H1 (cell line): Measurements from ENCODE around the gene MAP4K5. TPM values are rescaled to one million over a fixed set of nuclear protein-coding genes. Genes with fewer than 3 reads are reported as not detected.

ENCODE experiments used
- polyA plus RNA-seq, 7 experiments: library from polyadenylated mRNA; depleted of rRNA in 3 of 7; stranded (reverse) in 5 of 7; unstranded in 2 of 7; fragments of >200 nt in 5 of 7; fragments of 200-250 nt in 2 of 7; gene quantifications; 1 replicate in 5 of 7; 2 replicates in 1 of 7; 4 replicates in 1 of 7; pipeline versions ENCODE4 v1.2.1 to v1.2.3, GENCODE V29; 2011 to 2013; ENCODE audit warnings: missing spikeins in 2 of 7, mixed read lengths in 2 of 7
- total RNA-seq: library from RNA; stranded (reverse); fragmentation: NEBNext Ultra II Directional; extraction: Animal tissue kit (Norgen Biotek cat#: 25700); gene quantifications from 2 replicates; pipeline ENCODE4 v1.2.1, GENCODE V29; 2021
- TF ChIP-seq, protein P1 (sequence below): fragments of 300-600 bp; sonication (generic); IDR thresholded peaks from 2 replicates; pipeline ENCODE4 v1.7.1; 2012; ENCODE audit warnings: low read length, moderate library complexity, mild to moderate bottlenecking, inconsistent platforms; ENCODE audit not compliant: insufficient replicate concordance

MAP4K5 gene
- total and polyA plus RNA-seq, 2 of the 8 experiments (the other 6 are each of a cell fraction or from before 2014, with no cell fraction given) = 7.6 to 34.5 TPM

DNA sequence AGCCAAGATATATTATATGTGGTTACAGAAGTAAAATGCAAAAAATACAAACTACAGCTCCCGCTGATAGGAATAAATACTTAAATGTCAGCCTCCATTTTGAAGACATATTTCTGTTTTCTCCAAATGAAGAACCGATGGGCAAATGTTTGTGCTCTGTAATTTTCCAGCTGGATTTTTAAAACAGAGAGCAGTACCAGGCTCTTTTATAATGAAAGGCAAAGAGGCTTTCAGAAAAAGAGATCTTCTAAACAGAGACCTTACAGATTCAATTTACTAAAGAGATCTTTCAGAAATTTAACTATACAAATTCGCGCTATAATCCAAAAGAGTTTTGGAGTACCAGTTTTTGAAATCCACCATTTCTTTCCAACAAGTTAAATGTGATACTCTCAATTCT is 19.9 kb downstream of the MAP4K5 start (continued):
- TF ChIP-seq, protein P1, sequence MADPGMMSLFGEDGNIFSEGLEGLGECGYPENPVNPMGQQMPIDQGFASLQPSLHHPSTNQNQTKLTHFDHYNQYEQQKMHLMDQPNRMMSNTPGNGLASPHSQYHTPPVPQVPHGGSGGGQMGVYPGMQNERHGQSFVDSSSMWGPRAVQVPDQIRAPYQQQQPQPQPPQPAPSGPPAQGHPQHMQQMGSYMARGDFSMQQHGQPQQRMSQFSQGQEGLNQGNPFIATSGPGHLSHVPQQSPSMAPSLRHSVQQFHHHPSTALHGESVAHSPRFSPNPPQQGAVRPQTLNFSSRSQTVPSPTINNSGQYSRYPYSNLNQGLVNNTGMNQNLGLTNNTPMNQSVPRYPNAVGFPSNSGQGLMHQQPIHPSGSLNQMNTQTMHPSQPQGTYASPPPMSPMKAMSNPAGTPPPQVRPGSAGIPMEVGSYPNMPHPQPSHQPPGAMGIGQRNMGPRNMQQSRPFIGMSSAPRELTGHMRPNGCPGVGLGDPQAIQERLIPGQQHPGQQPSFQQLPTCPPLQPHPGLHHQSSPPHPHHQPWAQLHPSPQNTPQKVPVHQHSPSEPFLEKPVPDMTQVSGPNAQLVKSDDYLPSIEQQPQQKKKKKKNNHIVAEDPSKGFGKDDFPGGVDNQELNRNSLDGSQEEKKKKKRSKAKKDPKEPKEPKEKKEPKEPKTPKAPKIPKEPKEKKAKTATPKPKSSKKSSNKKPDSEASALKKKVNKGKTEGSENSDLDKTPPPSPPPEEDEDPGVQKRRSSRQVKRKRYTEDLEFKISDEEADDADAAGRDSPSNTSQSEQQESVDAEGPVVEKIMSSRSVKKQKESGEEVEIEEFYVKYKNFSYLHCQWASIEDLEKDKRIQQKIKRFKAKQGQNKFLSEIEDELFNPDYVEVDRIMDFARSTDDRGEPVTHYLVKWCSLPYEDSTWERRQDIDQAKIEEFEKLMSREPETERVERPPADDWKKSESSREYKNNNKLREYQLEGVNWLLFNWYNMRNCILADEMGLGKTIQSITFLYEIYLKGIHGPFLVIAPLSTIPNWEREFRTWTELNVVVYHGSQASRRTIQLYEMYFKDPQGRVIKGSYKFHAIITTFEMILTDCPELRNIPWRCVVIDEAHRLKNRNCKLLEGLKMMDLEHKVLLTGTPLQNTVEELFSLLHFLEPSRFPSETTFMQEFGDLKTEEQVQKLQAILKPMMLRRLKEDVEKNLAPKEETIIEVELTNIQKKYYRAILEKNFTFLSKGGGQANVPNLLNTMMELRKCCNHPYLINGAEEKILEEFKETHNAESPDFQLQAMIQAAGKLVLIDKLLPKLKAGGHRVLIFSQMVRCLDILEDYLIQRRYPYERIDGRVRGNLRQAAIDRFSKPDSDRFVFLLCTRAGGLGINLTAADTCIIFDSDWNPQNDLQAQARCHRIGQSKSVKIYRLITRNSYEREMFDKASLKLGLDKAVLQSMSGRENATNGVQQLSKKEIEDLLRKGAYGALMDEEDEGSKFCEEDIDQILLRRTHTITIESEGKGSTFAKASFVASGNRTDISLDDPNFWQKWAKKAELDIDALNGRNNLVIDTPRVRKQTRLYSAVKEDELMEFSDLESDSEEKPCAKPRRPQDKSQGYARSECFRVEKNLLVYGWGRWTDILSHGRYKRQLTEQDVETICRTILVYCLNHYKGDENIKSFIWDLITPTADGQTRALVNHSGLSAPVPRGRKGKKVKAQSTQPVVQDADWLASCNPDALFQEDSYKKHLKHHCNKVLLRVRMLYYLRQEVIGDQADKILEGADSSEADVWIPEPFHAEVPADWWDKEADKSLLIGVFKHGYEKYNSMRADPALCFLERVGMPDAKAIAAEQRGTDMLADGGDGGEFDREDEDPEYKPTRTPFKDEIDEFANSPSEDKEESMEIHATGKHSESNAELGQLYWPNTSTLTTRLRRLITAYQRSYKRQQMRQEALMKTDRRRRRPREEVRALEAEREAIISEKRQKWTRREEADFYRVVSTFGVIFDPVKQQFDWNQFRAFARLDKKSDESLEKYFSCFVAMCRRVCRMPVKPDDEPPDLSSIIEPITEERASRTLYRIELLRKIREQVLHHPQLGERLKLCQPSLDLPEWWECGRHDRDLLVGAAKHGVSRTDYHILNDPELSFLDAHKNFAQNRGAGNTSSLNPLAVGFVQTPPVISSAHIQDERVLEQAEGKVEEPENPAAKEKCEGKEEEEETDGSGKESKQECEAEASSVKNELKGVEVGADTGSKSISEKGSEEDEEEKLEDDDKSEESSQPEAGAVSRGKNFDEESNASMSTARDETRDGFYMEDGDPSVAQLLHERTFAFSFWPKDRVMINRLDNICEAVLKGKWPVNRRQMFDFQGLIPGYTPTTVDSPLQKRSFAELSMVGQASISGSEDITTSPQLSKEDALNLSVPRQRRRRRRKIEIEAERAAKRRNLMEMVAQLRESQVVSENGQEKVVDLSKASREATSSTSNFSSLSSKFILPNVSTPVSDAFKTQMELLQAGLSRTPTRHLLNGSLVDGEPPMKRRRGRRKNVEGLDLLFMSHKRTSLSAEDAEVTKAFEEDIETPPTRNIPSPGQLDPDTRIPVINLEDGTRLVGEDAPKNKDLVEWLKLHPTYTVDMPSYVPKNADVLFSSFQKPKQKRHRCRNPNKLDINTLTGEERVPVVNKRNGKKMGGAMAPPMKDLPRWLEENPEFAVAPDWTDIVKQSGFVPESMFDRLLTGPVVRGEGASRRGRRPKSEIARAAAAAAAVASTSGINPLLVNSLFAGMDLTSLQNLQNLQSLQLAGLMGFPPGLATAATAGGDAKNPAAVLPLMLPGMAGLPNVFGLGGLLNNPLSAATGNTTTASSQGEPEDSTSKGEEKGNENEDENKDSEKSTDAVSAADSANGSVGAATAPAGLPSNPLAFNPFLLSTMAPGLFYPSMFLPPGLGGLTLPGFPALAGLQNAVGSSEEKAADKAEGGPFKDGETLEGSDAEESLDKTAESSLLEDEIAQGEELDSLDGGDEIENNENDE = no peak
